HepG2 (cell line): ENCODE results near the gene OR1I1. TPM values are rescaled to one million over a fixed set of nuclear protein-coding genes. Genes with fewer than 3 reads are reported as not detected.

Experiments
- GLMP ChIP-seq: sonication (generic); formaldehyde crosslinking; IDR thresholded peaks from 2 replicates; pipeline ENCODE4 v1.9.0; 2021; ENCODE audit warnings: missing genetic modification reagents, mild to moderate bottlenecking, borderline replicate concordance
- JUNB ChIP-seq: sonication (generic); formaldehyde crosslinking; IDR thresholded peaks from 2 replicates; pipeline ENCODE4 v1.8.0; 2022; ENCODE audit warnings: missing genetic modification reagents, mild to moderate bottlenecking, borderline replicate concordance
- PHF20 ChIP-seq: sonication (generic); formaldehyde crosslinking; IDR thresholded peaks from 2 replicates; pipeline ENCODE4 v1.5.0; 2020; ENCODE audit warnings: mild to moderate bottlenecking, missing genetic modification reagents
- PHF21A ChIP-seq: sonication (generic); formaldehyde crosslinking; IDR thresholded peaks from 2 replicates; pipeline ENCODE4 v1.5.0; 2020; ENCODE audit warnings: mild to moderate bottlenecking, missing genetic modification reagents
- PREB ChIP-seq: sonication (generic); formaldehyde crosslinking; IDR thresholded peaks from 2 replicates; pipeline ENCODE4 v1.4.0; 2020; ENCODE audit warnings: missing genetic modification reagents
- USF2 ChIP-seq, 2 experiments: sonication (generic) in 1 of 2; formaldehyde crosslinking in 1 of 2; IDR thresholded peaks; 2 replicates each; pipeline versions ENCODE4 v1.5.1 to v1.6.1; 2011 to 2020; ENCODE audit warnings: borderline replicate concordance in 1 of 2, low read depth in 1 of 2, low read length in 1 of 2, mild to moderate bottlenecking in 1 of 2, missing genetic modification reagents in 1 of 2, moderate library complexity in 1 of 2
- YEATS2 ChIP-seq: sonication (generic); formaldehyde crosslinking; IDR thresholded peaks from 2 replicates; pipeline ENCODE4 v1.4.0; 2020; ENCODE audit warnings: missing genetic modification reagents, borderline replicate concordance
- YEATS4 ChIP-seq: sonication (generic); formaldehyde crosslinking; IDR thresholded peaks from 2 replicates; pipeline ENCODE4 v1.4.0; 2020; ENCODE audit warnings: missing genetic modification reagents, borderline replicate concordance
- ZFP36L2 ChIP-seq: sonication (generic); formaldehyde crosslinking; IDR thresholded peaks from 2 replicates; pipeline ENCODE4 v1.4.0; 2020; ENCODE audit warnings: missing genetic modification reagents
- ZNF160 ChIP-seq: sonication (generic); formaldehyde crosslinking; IDR thresholded peaks from 2 replicates; pipeline ENCODE4 v1.8.0; 2022; ENCODE audit warnings: mild to moderate bottlenecking, inconsistent platforms, missing genetic modification reagents
- ZNF263 ChIP-seq: sonication (generic); formaldehyde crosslinking; IDR thresholded peaks from 2 replicates; pipeline ENCODE4 v1.4.0; 2020; ENCODE audit warnings: missing genetic modification reagents
- ZNF761 ChIP-seq: sonication (generic); formaldehyde crosslinking; conservative IDR thresholded peaks from 2 replicates; pipeline ENCODE4 v1.4.0; 2020; ENCODE audit warnings: mild to moderate bottlenecking, missing genetic modification reagents
- ZNF788 ChIP-seq: sonication (generic); formaldehyde crosslinking; IDR thresholded peaks from 2 replicates; pipeline ENCODE4 v1.5.0; 2020; ENCODE audit warnings: mild to moderate bottlenecking, missing genetic modification reagents, borderline replicate concordance
- ZNF891 ChIP-seq: sonication (generic); formaldehyde crosslinking; IDR thresholded peaks from 2 replicates; pipeline ENCODE4 v1.5.0; 2020; ENCODE audit warnings: mild to moderate bottlenecking, missing genetic modification reagents
- polyA plus RNA-seq, 8 experiments: library from polyadenylated mRNA; depleted of rRNA in 3 of 8; stranded (reverse) in 7 of 8; unstranded in 1 of 8; fragments of >200 nt; fragmentation: Illumina TruSeq in 4 of 8; extraction: Trizol in 4 of 8; gene quantifications; 2 replicates each; pipeline versions ENCODE4 v1.2.1 to v1.2.3, GENCODE V29; 2011 to 2016; ENCODE audit warnings: low read depth in 4 of 8, missing spikeins in 1 of 8, mixed read lengths in 1 of 8; ENCODE audit not compliant: insufficient read depth in 1 of 8
- total RNA-seq, 5 experiments: library from RNA; depleted of rRNA; stranded (reverse); fragments of >200 nt; fragmentation: Illumina TruSeq; extraction: Trizol; gene quantifications; 2 replicates each; pipeline ENCODE4 v1.2.3, GENCODE V29; 2016; ENCODE audit warnings: low read depth in 1 of 5
- TF ChIP-seq, protein P1 (sequence below): sonication (generic); formaldehyde crosslinking; IDR thresholded peaks from 2 replicates; pipeline ENCODE4 v1.5.0; 2020; ENCODE audit warnings: missing genetic modification reagents
- TF ChIP-seq, protein P2 (sequence below): IDR thresholded peaks from 2 replicates; pipeline ENCODE4 v1.6.1; 2016; ENCODE audit warnings: low read depth
- TF ChIP-seq, protein P3 (sequence below): sonication (generic); formaldehyde crosslinking; IDR thresholded peaks from 2 replicates; pipeline ENCODE4 v1.4.0; 2020; ENCODE audit warnings: missing genetic modification reagents, borderline replicate concordance

OR1I1 gene
- total and polyA plus RNA-seq, 2 of the 13 experiments (the other 11 are each of a cell fraction or from before 2014, with no cell fraction given) = not detected

- TF ChIP-seq ZNF788 (CRISPR knock-in tag) (peak; percentile 59; the same call in 1 of the 2 replicates), ZNF761 (no peak), YEATS4 (peak; percentile 98), ZNF891 (CRISPR knock-in tag) (peak; percentile 65; the same call in 1 of the 2 replicates), JUNB (CRISPR knock-in tag) (no peak), YEATS2 (CRISPR knock-in tag) (peak; percentile 80; the same call in 1 of the 2 replicates), ZFP36L2 (no peak), PHF20 (CRISPR knock-in tag) (peak; percentile 76), PREB (CRISPR knock-in tag) (0 out of 2 replicates have a peak, but pooled peaks have one; percentile 49), USF2 (IDR thresholded peaks at IDR 0.05; ENCODE audit: low read depth, low read length) (peak; percentile 95), USF2 (CRISPR knock-in tag; IDR thresholded peaks at IDR 0.05; ENCODE audit: borderline replicate concordance) (peak; percentile 97; the same call in 1 of the 2 replicates), ZNF263 (CRISPR knock-in tag) (peak; percentile 55), ZNF160 (CRISPR knock-in tag) (peak; percentile 8; the same call in 1 of the 2 replicates), PHF21A (CRISPR knock-in tag) (peak; percentile 87), GLMP (no peak)
- TF ChIP-seq, protein P1, sequence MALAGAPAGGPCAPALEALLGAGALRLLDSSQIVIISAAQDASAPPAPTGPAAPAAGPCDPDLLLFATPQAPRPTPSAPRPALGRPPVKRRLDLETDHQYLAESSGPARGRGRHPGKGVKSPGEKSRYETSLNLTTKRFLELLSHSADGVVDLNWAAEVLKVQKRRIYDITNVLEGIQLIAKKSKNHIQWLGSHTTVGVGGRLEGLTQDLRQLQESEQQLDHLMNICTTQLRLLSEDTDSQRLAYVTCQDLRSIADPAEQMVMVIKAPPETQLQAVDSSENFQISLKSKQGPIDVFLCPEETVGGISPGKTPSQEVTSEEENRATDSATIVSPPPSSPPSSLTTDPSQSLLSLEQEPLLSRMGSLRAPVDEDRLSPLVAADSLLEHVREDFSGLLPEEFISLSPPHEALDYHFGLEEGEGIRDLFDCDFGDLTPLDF (CRISPR knock-in tag) = peak; percentile 64; the same call in 1 of the 2 replicates
- TF ChIP-seq, protein P2, sequence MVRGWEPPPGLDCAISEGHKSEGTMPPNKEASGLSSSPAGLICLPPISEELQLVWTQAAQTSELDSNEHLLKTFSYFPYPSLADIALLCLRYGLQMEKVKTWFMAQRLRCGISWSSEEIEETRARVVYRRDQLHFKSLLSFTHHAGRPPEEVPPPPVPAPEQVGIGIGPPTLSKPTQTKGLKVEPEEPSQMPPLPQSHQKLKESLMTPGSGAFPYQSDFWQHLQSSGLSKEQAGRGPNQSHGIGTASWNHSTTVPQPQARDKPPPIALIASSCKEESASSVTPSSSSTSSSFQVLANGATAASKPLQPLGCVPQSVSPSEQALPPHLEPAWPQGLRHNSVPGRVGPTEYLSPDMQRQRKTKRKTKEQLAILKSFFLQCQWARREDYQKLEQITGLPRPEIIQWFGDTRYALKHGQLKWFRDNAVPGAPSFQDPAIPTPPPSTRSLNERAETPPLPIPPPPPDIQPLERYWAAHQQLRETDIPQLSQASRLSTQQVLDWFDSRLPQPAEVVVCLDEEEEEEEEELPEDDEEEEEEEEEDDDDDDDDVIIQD (CRISPR knock-in tag) = 0 out of 2 replicates have a peak, but pooled peaks have one; percentile 10
- TF ChIP-seq, protein P3, sequence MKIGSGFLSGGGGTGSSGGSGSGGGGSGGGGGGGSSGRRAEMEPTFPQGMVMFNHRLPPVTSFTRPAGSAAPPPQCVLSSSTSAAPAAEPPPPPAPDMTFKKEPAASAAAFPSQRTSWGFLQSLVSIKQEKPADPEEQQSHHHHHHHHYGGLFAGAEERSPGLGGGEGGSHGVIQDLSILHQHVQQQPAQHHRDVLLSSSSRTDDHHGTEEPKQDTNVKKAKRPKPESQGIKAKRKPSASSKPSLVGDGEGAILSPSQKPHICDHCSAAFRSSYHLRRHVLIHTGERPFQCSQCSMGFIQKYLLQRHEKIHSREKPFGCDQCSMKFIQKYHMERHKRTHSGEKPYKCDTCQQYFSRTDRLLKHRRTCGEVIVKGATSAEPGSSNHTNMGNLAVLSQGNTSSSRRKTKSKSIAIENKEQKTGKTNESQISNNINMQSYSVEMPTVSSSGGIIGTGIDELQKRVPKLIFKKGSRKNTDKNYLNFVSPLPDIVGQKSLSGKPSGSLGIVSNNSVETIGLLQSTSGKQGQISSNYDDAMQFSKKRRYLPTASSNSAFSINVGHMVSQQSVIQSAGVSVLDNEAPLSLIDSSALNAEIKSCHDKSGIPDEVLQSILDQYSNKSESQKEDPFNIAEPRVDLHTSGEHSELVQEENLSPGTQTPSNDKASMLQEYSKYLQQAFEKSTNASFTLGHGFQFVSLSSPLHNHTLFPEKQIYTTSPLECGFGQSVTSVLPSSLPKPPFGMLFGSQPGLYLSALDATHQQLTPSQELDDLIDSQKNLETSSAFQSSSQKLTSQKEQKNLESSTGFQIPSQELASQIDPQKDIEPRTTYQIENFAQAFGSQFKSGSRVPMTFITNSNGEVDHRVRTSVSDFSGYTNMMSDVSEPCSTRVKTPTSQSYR = peak; percentile 54; the same call in 1 of the 2 replicates
These were observed 43.4 kb downstream of the OR1I1 start (continued) for GRCh38 chr19:15125232-15126067.
